Measurements from ENCODE around the gene DNAH14. TPM values are rescaled to one million over a fixed set of nuclear protein-coding genes. Genes with fewer than 3 reads are reported as not detected.

DNAH14 gene
- polyA plus RNA-seq, 2 of the 4 experiments (the other 2 are of a cell fraction), result 15.9 to 35.8 TPM

DNA sequence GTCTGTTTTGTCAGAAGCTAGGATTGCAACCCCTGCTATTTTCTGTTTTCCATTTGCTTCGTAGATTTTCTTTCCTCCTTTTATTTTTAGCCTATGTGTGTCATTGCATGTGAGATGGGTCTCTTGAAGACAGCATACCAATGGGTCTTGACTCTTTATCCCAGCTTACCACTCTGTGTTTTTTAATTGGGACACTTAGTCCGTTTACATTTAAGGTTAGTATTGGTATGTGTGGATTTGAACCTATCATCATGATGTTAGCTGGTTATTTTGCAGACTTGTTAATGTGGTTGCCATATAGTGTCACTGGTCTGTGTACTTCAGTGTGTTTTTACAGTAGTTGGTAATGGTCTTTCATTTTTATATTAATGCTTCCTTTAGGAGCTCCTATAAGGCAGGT, 141.5 kb downstream of the DNAH14 start:
- 19% methylated on average over 2 of the region's 2 CpGs for WGBS (ENCODE audit: missing lambda C conversion rate)
- Histone ChIP-seq H3K9me3 (0 out of 3 replicates have a peak, but pooled peaks cover 5% of the 10 kb centered on the region), H3K4me3 (no peak overlapping the region), H3K4me2 (no peak overlapping the region), H3K4me1 (no peaks in the 10 kb centered on the region), H3K27ac (no peak overlapping the region)
- DNase-seq (ENCODE audit: low read depth in 1 of 2, low spot score in 1 of 2), result no peak
- ChIA-PET POLR2A (no interaction called here), CTCF (interaction anchor here (0.9 kb wide), 1 partner anchor 558 kb away, joined by 3 read pairs; no protein-coding TSS in a partner anchor)
- no peak for TF ChIP-seq JUNB (IDR thresholded peaks at IDR 0.05)
- TF ChIP-seq, protein P1, sequence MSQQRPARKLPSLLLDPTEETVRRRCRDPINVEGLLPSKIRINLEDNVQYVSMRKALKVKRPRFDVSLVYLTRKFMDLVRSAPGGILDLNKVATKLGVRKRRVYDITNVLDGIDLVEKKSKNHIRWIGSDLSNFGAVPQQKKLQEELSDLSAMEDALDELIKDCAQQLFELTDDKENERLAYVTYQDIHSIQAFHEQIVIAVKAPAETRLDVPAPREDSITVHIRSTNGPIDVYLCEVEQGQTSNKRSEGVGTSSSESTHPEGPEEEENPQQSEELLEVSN (IDR thresholded peaks at IDR 0.05; ENCODE audit: borderline replicate concordance, low read depth), result no peak
- no peak for TF ChIP-seq EP300 (IDR thresholded peaks at IDR 0.05)
- TF ChIP-seq, protein P2, sequence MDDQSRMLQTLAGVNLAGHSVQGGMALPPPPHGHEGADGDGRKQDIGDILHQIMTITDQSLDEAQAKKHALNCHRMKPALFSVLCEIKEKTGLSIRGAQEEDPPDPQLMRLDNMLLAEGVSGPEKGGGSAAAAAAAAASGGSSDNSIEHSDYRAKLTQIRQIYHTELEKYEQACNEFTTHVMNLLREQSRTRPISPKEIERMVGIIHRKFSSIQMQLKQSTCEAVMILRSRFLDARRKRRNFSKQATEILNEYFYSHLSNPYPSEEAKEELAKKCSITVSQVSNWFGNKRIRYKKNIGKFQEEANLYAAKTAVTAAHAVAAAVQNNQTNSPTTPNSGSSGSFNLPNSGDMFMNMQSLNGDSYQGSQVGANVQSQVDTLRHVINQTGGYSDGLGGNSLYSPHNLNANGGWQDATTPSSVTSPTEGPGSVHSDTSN (IDR thresholded peaks at IDR 0.05), result no peak
- TF ChIP-seq, protein P3, sequence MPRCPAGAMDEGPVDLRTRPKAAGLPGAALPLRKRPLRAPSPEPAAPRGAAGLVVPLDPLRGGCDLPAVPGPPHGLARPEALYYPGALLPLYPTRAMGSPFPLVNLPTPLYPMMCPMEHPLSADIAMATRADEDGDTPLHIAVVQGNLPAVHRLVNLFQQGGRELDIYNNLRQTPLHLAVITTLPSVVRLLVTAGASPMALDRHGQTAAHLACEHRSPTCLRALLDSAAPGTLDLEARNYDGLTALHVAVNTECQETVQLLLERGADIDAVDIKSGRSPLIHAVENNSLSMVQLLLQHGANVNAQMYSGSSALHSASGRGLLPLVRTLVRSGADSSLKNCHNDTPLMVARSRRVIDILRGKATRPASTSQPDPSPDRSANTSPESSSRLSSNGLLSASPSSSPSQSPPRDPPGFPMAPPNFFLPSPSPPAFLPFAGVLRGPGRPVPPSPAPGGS (IDR thresholded peaks at IDR 0.05), result no peak
- no peak for TF ChIP-seq RCOR1 (IDR thresholded peaks at IDR 0.05; ENCODE audit: low read depth, low read length)
- no peak for TF ChIP-seq PHF8 (IDR thresholded peaks at IDR 0.05; ENCODE audit: borderline replicate concordance, low read depth)
- TF ChIP-seq, protein P4, sequence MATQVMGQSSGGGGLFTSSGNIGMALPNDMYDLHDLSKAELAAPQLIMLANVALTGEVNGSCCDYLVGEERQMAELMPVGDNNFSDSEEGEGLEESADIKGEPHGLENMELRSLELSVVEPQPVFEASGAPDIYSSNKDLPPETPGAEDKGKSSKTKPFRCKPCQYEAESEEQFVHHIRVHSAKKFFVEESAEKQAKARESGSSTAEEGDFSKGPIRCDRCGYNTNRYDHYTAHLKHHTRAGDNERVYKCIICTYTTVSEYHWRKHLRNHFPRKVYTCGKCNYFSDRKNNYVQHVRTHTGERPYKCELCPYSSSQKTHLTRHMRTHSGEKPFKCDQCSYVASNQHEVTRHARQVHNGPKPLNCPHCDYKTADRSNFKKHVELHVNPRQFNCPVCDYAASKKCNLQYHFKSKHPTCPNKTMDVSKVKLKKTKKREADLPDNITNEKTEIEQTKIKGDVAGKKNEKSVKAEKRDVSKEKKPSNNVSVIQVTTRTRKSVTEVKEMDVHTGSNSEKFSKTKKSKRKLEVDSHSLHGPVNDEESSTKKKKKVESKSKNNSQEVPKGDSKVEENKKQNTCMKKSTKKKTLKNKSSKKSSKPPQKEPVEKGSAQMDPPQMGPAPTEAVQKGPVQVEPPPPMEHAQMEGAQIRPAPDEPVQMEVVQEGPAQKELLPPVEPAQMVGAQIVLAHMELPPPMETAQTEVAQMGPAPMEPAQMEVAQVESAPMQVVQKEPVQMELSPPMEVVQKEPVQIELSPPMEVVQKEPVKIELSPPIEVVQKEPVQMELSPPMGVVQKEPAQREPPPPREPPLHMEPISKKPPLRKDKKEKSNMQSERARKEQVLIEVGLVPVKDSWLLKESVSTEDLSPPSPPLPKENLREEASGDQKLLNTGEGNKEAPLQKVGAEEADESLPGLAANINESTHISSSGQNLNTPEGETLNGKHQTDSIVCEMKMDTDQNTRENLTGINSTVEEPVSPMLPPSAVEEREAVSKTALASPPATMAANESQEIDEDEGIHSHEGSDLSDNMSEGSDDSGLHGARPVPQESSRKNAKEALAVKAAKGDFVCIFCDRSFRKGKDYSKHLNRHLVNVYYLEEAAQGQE (IDR thresholded peaks at IDR 0.05), result no peak
- no peak for FAIRE-seq
- ATAC-seq, result no peak

DNA sequence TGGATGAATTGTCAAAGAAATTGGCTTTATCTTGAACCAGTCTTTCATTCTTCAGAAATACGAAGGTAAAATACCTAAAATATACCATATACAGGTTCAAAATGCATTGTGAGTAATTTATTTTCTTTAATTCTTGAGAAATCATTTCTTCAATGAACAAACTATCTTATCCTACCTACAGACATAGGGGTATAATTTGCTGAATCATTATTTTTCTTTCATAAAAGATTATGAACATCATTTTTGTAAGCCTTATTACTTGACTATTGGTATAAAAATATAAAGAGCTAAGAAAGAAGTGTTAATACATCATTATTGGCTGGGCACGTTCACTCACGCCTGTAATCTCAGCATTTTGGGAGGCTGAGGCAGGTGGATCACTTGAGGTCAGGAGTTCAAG, 167.7 kb downstream of the DNAH14 start:
- H3K27ac ChIP-seq, result no peak overlapping the region
- peaks cover 6% of the 10 kb centered on the region; the same call in 1 of the 3 replicates for H3K9me3 ChIP-seq
- WGBS (ENCODE audit: missing lambda C conversion rate), result 75% methylated on average over 3 of the region's 3 CpGs
- FAIRE-seq, result no peak
- ChIA-PET POLR2A (no interaction called here), CTCF (no interaction called here)
- DNase-seq (ENCODE audit: low read depth in 1 of 2, low spot score in 1 of 2), result no peak
- ATAC-seq, result no peak
- H3K4me2 ChIP-seq, result no peak overlapping the region
- peak; percentile 79 for TF ChIP-seq MAFK (IDR thresholded peaks at IDR 0.05; ENCODE audit: partially characterized antibody)
- no peak for TF ChIP-seq FOSB (CRISPR knock-in tag; IDR thresholded peaks at IDR 0.05)
- no peak for TF ChIP-seq RFX5 (IDR thresholded peaks at IDR 0.05)
- no peak overlapping the region for H3K4me3 ChIP-seq
- H3K4me1 ChIP-seq, result no peaks in the 10 kb centered on the region

DNA sequence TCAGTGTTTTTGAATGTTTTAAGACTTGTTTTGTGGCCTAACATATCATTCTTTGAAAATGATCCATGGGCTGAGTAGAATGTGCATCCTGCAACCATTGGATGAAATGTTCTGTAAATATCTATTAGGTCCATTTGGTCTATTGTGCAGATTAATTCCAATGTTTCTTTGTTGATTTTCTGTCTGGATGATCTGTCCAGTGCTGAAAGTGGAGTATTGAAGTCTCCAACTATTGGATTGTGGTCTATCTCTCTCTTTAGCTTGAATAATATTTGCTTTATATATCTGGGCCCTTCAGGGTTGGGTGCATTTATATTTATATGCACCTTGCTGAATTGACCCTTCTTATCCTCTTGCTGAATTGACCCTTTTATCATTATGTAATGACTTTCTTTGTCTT, 181.5 kb downstream of the DNAH14 start:
- no peak overlapping the region for H3K27ac ChIP-seq
- ChIA-PET CTCF (no interaction called here), POLR2A (no interaction called here)
- H3K4me1 ChIP-seq, result no peaks in the 10 kb centered on the region
- no peaks in the 10 kb centered on the region for H3K9me3 ChIP-seq
- TF ChIP-seq, protein P5, sequence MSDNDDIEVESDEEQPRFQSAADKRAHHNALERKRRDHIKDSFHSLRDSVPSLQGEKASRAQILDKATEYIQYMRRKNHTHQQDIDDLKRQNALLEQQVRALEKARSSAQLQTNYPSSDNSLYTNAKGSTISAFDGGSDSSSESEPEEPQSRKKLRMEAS (IDR thresholded peaks at IDR 0.05), result no peak
- TF ChIP-seq, protein P4 (IDR thresholded peaks at IDR 0.05), result peak; percentile 76; the same call in 1 of the 2 replicates
- no peak for ATAC-seq
- no peak for FAIRE-seq
- H3K4me2 ChIP-seq, result no peak overlapping the region
- H3K4me3 ChIP-seq, result no peak overlapping the region
- DNase-seq (ENCODE audit: low read depth in 1 of 2, low spot score in 1 of 2), result no peak

All from A549 (cell line).